Measurements from ENCODE around the gene THEM4.
"Not testable (repeated sequence)": the region's sequence is repeated elsewhere in the genome, so short reads cannot be mapped to it uniquely, and the experiment has no call there.

The THEM4 gene

DNA sequence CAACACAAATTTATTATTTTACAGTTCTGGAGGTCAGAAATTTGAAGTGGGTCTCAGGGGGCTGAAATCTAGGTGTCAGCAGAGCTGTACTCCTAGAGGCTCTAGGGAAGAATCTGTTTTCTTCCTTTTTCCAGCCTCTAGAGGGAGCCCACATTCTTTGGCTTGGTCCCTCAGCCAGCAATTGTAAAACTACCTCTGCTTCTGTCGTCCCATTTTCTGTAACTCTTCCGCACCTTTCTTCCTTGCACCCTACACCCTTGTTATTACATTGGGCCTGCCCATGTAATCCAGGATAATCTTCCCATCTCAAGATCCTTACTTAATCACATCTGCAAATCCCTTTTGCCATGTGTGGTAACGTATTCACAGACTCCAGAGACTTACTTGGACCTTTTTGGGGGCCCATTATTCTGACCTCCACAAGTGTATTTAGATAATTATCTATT, 24.8 kb upstream of the THEM4 start:
- peak; percentile 20 for DNase-seq

GRCh38 chr1:151924691-151925587, 15.6 kb upstream of the THEM4 start:
- no peak for DNase-seq

- DNase-seq: no peak
These were observed 14.1 kb upstream of the THEM4 start for GRCh38 chr1:151923422-151923821.

DNA sequence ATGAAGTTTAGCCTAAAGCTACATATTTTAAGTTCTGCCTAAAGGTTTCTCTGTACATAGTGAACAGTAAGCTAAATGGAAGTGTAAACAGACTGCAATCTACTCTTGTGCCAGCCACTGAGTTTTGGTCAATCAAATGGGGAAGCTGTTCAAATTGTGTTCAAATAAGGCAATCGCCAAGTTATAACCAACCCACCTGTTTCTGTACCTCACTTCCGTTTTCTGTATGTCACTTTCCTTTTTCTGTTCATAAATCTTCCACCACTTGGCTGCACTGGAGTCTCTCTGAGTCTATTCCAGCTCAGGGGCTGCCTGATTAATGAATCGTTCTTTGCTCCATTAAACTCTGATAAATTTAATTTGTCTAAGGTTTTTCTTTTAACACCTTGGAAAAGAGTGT, 10.8 kb upstream of the THEM4 start:
- DNase-seq: no peak

DNA sequence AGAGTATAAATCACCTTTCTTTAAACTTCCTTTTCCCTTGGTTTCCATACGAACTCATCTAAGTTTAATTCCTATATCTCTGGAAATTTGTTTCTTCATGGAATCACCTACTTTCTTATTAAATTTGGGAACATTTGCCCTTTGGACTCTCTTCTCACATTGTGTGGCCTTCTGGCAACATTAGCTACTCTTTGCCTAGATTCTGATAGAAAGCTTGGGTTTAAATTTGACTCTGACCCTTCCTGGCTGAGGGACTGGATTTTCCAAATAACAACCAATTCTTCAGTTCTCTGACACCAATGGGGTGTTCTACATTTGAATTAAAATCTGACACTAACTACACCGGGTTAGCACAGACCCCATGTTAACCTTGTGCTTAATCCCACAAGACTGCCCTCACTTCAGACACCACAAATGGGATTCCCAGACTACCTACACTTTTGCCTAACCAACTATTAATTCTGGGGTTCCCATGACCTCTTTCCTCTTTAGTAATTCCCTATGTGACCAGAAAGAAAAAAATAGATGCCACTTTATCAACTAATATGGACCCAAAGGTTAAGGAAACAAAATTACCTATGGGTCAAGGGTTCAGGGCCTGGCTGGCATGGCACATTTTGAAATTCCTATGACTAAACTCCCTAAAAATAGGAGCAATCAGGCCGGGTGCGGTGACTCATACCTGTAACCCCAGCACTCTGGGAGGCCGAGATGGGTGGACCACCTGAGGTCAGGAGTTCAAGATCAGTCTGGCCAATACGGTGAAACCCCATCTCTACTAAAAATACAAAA, 9.7 kb upstream of the THEM4 start:
- no peak for DNase-seq

GRCh38 chr1:151918156-151918555, 8.8 kb upstream of the THEM4 start:
- no peak for DNase-seq

DNA sequence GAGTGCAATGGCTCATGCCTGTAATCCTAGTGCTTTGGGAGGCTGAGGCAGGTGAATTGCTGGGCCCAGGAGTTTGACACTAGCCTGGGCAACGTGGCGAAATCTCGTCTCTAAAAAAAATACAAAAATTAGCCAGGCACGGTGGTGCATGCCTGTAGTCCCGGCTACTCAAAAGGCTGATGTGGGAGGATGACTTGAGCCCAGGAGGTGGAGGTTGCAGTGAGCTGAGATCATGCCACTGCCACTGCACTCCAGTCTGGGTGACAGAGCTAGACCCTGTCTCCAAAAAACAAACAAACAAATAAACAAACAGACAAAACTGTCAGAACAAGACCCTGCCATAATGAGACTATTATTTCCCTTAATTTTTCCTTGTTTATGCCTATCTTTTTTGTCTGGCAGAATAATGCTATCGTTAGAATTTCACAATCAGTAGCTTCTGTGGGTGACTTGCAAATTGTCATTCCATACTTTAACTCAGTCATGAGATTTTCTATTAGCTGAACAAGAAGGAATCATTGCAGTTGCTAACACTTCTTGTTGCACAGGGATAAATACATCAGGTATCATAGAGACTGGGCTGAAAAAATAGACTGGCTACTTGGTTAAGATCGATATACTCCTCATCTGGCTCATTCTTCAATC, 7.5 kb upstream of the THEM4 start:
- no peak for DNase-seq

DNA sequence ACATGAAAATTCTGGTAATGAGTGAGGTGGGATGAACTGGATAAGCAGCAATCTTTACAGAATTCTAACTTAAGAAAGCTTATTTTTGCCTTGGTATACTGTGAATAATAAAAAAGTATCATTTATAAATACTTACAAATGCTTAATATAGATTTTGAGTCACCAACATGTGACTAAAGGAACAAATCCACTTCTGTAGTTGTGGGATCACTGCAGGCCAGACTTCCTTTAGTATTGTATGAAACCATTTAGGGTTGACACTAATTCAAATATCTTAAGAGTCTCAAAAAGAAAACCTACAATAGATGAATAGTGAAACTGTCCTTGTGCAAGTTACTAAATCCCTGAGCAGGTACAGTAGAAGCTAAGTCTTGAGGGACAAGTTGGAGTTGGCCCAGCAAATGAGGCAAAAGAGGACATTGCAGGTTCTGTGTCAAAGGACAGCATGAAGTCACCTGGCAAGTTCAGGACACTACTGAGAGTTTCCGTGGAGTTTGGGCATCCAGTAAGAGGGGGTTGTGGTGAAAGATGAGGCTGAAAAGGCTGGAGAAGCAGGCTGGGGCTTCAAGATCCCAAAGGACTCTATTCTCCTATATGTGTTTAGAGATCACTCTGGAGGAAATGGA, 5.9 kb upstream of the THEM4 start:
- DNase-seq: no peak

DNA sequence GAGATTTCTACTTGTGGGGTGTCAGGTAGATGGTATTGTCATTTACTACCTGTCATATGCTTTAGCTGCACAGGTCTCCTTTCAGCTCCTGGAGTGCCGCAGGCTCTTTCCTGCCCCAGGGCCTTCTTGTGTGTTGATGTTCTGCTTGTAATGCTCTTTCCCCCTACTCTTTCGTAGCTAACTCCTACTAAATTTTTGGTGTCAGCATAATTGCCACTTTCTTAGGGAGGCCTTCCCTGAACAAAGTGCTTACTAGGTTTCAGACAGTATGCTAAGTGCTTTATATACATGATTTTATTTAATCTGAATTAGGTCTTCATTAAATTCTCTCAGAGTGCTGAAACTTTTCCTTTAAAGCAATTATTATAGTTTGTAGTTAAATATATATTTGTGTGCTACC, 4.8 kb upstream of the THEM4 start:
- no peak for DNase-seq

- DNase-seq: no peak
These were observed 3.7 kb upstream of the THEM4 start for GRCh38 chr1:151912973-151913372.

- DNase-seq: peak; percentile 5
These were observed 1.1 kb downstream of the THEM4 start for GRCh38 chr1:151908228-151908691.

GRCh38 chr1:151907363-151908139, 1.8 kb downstream of the THEM4 start:
- DNase-seq: no peak

GRCh38 chr1:151906324-151906645, 3.0 kb downstream of the THEM4 start:
- DNase-seq: not testable (repeated sequence)

DNA sequence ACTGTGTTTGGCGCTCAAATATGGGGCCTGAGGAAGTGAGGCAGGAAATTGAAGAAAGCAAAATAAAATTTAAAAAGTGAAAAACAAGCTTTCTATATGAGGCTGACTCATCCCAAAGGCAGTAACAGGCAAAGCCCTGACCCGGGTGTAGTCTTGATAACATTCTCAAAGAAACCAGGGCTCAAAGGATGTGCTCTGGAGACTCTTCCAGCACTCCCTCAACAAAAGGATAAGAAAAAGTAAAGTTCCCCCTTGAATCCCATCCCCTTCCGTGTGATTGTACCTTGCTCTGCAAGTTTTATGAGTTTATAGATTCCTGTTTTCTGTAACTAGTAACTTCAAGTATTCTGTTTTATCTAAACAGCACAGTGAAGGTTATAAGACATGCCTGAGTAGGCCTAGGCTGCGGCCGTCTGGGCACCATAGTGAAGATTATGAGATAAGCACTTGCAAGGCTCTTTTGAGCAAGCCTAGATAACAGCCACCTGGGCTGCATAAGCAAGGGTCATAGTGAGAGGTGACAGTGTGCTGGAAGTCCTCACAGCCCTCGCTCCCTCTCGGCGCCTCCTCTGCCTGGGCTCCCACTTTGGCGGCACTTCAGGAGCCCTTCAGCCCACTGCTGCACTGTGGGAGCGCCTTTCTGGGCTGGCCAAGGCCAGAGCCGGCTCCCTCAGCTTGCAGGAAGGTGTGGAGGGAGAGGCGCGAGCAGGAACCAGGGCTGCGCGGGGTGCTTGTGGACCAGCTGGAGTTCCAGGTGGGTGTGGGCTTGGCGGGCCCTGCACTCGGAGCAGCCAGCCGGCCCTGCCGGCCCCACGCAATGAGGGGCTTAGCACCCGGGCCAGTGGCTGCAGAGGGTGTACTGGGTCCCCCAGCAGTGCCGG, 3.6 kb downstream of the THEM4 start:
- peak; percentile 6 for DNase-seq

DNA sequence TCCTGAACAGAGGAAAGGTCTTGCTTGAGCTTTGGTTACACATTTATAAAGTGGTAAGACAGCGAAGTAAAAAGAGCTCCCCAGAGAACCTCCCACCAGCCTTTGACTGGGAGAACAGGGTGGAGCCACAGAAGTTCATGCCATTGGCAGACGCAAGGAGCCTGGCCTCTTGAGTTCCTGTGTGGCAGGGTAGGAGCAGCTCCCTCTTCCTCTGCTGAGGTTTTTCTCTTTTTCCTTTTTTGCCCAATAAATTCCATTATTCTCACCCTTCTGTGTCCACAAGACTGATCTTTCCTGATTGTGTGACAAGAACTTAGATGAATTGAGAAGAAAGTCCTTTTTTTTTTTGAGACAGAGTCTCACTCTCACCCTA, 4.3 kb downstream of the THEM4 start:
- DNase-seq: peak; percentile 50

DNA sequence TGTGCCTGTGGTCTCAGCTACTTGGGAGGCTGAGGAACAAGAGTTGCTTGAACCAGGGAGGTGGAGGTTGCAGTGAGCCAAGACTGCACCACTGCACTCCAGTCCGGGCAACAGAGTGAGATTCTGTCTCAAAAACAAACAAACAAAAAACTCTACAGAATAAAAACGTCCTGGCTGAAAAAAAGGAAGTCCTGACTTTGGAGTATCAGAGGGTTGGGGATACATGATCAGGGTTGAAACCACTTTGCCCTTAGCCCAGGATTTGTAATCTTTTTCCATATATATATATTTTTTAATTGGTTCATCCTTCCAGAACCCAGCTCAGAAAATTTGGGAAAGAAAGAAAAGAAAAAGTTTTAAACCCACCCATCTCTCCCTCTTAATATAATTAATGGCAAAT, 6.5 kb downstream of the THEM4 start:
- DNase-seq: no peak

- not testable (repeated sequence) for DNase-seq
These were observed 8.5 kb downstream of the THEM4 start for GRCh38 chr1:151900804-151901203.

- DNase-seq: peak; percentile 49
These were observed 10.8 kb downstream of the THEM4 start for GRCh38 chr1:151898519-151898991.

DNA sequence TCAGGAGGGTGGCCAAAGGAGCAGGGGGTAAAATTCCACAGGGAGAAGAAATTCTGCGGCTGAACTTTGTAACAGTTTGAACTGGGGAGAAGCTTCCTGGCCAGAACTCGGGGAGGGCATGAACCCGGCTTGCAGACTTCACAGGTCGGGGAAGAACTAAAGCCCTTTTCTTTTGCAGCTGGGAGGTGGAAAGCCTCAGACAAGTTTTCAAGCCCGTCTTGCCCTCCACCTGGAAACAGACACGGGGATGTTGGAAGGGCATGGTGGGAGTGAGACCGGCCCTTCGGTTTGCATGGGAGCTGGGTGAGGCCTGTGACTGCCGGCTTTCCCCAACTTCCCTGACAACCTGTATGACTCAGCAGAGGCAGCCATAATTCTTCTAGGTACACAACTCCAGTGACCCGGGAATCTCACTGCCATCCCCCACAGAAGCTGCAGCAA, 11.3 kb downstream of the THEM4 start:
- no peak for DNase-seq

GRCh38 chr1:151893176-151893924, 16.0 kb downstream of the THEM4 start:
- DNase-seq: no peak
